HepG2 (cell line): ENCODE data around the gene LST1. TPM values are rescaled to one million over a fixed set of nuclear protein-coding genes. Genes with fewer than 3 reads are reported as not detected.
A peak's percentile ranks its signal among the peaks of the same experiment; 100 is the strongest.

ENCODE experiments used
- ARID2 ChIP-seq: sonication (generic); formaldehyde crosslinking; IDR thresholded peaks from 2 replicates; pipeline ENCODE4 v1.8.1; 2022; ENCODE audit warnings: mild to moderate bottlenecking, missing genetic modification reagents, borderline replicate concordance
- KDM3A ChIP-seq: IDR thresholded peaks from 2 replicates; pipeline ENCODE4 v1.6.1; 2018; ENCODE audit warnings: low read depth, missing compliant biosample characterization
- MIXL1 ChIP-seq: IDR thresholded peaks from 2 replicates; pipeline ENCODE4 v1.6.1; 2016
- MYNN ChIP-seq: sonication (generic); formaldehyde crosslinking; IDR thresholded peaks from 2 replicates; pipeline ENCODE4 v1.4.0; 2020; ENCODE audit warnings: mild to moderate bottlenecking, low read depth, missing genetic modification reagents
- RELA ChIP-seq: sonication (generic); formaldehyde crosslinking; IDR thresholded peaks from 2 replicates; pipeline ENCODE4 v1.4.0; 2020; ENCODE audit warnings: missing genetic modification reagents
- SOX6 ChIP-seq, 2 experiments: fragments of 450-650 bp in 1 of 2; sonication (generic) in 1 of 2; formaldehyde crosslinking in 1 of 2; IDR thresholded peaks; 2 replicates each; pipeline versions ENCODE4 v1.4.0 to v1.6.1; 2017 to 2020; ENCODE audit warnings: antibody characterized with exemption in 1 of 2, mild to moderate bottlenecking in 1 of 2, missing genetic modification reagents in 1 of 2
- SP1 ChIP-seq, 2 experiments: fragments of 450-650 bp in 1 of 2; sonication (generic) in 1 of 2; formaldehyde crosslinking in 1 of 2; IDR thresholded peaks; 2 replicates each; pipeline versions ENCODE4 v1.4.0 to v1.6.1; 2016 to 2020; ENCODE audit warnings: missing genetic modification reagents in 1 of 2
- TMF1 ChIP-seq: sonication (generic); formaldehyde crosslinking; IDR thresholded peaks from 2 replicates; pipeline ENCODE4 v1.8.1; 2022; ENCODE audit warnings: low read depth, missing genetic modification reagents
- ZMAT3 ChIP-seq: sonication (generic); formaldehyde crosslinking; conservative IDR thresholded peaks from 2 replicates; pipeline ENCODE4 v1.7.0; 2021; ENCODE audit warnings: missing genetic modification reagents
- ZNF264 ChIP-seq: sonication (generic); formaldehyde crosslinking; IDR thresholded peaks from 2 replicates; pipeline ENCODE4 v1.4.0; 2020; ENCODE audit warnings: missing genetic modification reagents
- ZNF326 ChIP-seq: sonication (generic); formaldehyde crosslinking; IDR thresholded peaks from 2 replicates; pipeline ENCODE4 v1.4.0; 2020; ENCODE audit warnings: missing genetic modification reagents, borderline replicate concordance
- ZNF33B ChIP-seq: sonication (generic); formaldehyde crosslinking; IDR thresholded peaks from 2 replicates; pipeline ENCODE4 v1.5.1; 2020; ENCODE audit warnings: mild to moderate bottlenecking, missing genetic modification reagents
- polyA plus RNA-seq, 8 experiments: library from polyadenylated mRNA; depleted of rRNA in 3 of 8; stranded (reverse) in 7 of 8; unstranded in 1 of 8; fragments of >200 nt; fragmentation: Illumina TruSeq in 4 of 8; extraction: Trizol in 4 of 8; gene quantifications; 2 replicates each; pipeline versions ENCODE4 v1.2.1 to v1.2.3, GENCODE V29; 2011 to 2016; ENCODE audit warnings: low read depth in 4 of 8, missing spikeins in 1 of 8, mixed read lengths in 1 of 8; ENCODE audit not compliant: insufficient read depth in 1 of 8
- total RNA-seq, 5 experiments: library from RNA; depleted of rRNA; stranded (reverse); fragments of >200 nt; fragmentation: Illumina TruSeq; extraction: Trizol; gene quantifications; 2 replicates each; pipeline ENCODE4 v1.2.3, GENCODE V29; 2016; ENCODE audit warnings: low read depth in 1 of 5
- TF ChIP-seq, protein P1 (sequence below): sonication (generic); formaldehyde crosslinking; IDR thresholded peaks from 2 replicates; pipeline ENCODE4 v1.8.0; 2022; ENCODE audit warnings: mild to moderate bottlenecking, missing genetic modification reagents, moderate library complexity
- TF ChIP-seq, protein P2 (sequence below): sonication (generic); formaldehyde crosslinking; IDR thresholded peaks from 2 replicates; pipeline ENCODE4 v1.5.0; 2020; ENCODE audit warnings: mild to moderate bottlenecking, missing genetic modification reagents
- TF ChIP-seq, protein P3 (sequence below): sonication (generic); formaldehyde crosslinking; IDR thresholded peaks from 2 replicates; pipeline ENCODE4 v1.5.1; 2020; ENCODE audit warnings: missing genetic modification reagents, mild to moderate bottlenecking, borderline replicate concordance
- TF ChIP-seq, protein P4 (sequence below): sonication (generic); formaldehyde crosslinking; IDR thresholded peaks from 2 replicates; pipeline ENCODE4 v1.5.0; 2020; ENCODE audit warnings: missing genetic modification reagents
- TF ChIP-seq, protein P5 (sequence below): sonication (generic); formaldehyde crosslinking; IDR thresholded peaks from 2 replicates; pipeline ENCODE4 v1.4.0; 2020; ENCODE audit warnings: missing genetic modification reagents

The LST1 gene
- total and polyA plus RNA-seq, 2 of the 13 experiments (the other 11 are each of a cell fraction or from before 2014, with no cell fraction given), result not detected

DNA sequence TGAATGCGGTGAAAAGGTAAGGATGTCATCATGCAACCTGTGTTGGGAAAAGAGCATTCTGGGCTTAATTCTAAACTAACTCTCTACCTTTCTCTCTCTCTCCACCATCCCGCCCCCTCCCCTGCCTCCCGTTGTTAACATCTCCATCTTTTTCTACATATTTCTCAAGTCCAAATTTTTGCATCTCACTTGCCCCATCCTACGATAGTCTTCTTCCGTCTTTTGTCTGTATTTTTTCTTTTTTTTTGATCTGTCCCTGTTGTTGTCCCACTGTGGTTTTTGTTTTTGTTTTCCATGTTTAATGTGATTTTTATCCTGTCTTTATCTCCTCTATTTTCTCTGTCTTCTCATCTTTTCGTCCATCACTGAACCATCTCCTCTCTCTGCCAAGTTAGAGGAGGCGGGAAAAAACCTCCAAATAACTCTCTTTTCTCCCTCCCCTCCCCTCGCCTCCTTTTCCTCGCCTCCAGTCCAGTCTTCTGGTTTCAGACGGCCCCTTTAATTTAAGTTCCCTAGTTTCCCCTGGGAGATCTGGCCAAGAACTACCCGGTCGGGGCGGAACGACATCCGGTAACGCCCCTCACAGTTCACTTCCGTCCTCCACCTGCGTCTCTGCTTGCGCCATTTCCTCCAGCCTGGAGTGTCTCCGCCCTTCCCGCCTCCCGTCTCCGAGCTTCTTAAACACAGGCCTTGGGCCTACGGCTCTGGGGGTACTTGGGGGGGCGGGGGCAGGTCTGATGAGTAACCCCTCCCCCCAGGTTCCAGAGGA, 38.9 kb upstream of the LST1 start, which contains the start of gene NFKBIL1 (continued):
- TF ChIP-seq, protein P1, sequence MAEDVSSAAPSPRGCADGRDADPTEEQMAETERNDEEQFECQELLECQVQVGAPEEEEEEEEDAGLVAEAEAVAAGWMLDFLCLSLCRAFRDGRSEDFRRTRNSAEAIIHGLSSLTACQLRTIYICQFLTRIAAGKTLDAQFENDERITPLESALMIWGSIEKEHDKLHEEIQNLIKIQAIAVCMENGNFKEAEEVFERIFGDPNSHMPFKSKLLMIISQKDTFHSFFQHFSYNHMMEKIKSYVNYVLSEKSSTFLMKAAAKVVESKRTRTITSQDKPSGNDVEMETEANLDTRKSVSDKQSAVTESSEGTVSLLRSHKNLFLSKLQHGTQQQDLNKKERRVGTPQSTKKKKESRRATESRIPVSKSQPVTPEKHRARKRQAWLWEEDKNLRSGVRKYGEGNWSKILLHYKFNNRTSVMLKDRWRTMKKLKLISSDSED (CRISPR knock-in tag), result no peak
- TF ChIP-seq, protein P2, sequence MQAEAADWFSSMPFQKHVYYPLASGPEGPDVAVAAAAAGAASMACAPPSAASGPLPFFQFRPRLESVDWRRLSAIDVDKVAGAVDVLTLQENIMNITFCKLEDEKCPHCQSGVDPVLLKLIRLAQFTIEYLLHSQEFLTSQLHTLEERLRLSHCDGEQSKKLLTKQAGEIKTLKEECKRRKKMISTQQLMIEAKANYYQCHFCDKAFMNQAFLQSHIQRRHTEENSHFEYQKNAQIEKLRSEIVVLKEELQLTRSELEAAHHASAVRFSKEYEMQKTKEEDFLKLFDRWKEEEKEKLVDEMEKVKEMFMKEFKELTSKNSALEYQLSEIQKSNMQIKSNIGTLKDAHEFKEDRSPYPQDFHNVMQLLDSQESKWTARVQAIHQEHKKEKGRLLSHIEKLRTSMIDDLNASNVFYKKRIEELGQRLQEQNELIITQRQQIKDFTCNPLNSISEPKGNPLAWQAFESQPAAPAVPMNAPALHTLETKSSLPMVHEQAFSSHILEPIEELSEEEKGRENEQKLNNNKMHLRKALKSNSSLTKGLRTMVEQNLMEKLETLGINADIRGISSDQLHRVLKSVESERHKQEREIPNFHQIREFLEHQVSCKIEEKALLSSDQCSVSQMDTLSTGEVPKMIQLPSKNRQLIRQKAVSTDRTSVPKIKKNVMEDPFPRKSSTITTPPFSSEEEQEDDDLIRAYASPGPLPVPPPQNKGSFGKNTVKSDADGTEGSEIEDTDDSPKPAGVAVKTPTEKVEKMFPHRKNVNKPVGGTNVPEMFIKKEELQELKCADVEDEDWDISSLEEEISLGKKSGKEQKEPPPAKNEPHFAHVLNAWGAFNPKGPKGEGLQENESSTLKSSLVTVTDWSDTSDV (CRISPR knock-in tag), result no peak
- TF ChIP-seq, protein P3, sequence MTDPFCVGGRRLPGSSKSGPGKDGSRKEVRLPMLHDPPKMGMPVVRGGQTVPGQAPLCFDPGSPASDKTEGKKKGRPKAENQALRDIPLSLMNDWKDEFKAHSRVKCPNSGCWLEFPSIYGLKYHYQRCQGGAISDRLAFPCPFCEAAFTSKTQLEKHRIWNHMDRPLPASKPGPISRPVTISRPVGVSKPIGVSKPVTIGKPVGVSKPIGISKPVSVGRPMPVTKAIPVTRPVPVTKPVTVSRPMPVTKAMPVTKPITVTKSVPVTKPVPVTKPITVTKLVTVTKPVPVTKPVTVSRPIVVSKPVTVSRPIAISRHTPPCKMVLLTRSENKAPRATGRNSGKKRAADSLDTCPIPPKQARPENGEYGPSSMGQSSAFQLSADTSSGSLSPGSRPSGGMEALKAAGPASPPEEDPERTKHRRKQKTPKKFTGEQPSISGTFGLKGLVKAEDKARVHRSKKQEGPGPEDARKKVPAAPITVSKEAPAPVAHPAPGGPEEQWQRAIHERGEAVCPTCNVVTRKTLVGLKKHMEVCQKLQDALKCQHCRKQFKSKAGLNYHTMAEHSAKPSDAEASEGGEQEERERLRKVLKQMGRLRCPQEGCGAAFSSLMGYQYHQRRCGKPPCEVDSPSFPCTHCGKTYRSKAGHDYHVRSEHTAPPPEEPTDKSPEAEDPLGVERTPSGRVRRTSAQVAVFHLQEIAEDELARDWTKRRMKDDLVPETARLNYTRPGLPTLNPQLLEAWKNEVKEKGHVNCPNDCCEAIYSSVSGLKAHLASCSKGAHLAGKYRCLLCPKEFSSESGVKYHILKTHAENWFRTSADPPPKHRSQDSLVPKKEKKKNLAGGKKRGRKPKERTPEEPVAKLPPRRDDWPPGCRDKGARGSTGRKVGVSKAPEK (CRISPR knock-in tag), result no peak
- TF ChIP-seq KDM3A (peak; percentile 72), MIXL1 (CRISPR knock-in tag) (peak; percentile 77), ZNF33B (no peak), ZMAT3 (CRISPR knock-in tag) (no peak; the same call in 1 of the 2 replicates), SP1 (IDR thresholded peaks at IDR 0.05) (no peak; the same call in 1 of the 2 replicates), SP1 (CRISPR knock-in tag; IDR thresholded peaks at IDR 0.05) (peak; percentile 99), SOX6 (IDR thresholded peaks at IDR 0.05) (no peak), SOX6 (CRISPR knock-in tag; IDR thresholded peaks at IDR 0.05) (peak; percentile 40), MYNN (CRISPR knock-in tag) (no peak), ZNF326 (CRISPR knock-in tag) (no peak), ZNF264 (CRISPR knock-in tag) (no peak), TMF1 (no peak), ARID2 (no peak), RELA (CRISPR knock-in tag) (no peak)
- TF ChIP-seq, protein P4, sequence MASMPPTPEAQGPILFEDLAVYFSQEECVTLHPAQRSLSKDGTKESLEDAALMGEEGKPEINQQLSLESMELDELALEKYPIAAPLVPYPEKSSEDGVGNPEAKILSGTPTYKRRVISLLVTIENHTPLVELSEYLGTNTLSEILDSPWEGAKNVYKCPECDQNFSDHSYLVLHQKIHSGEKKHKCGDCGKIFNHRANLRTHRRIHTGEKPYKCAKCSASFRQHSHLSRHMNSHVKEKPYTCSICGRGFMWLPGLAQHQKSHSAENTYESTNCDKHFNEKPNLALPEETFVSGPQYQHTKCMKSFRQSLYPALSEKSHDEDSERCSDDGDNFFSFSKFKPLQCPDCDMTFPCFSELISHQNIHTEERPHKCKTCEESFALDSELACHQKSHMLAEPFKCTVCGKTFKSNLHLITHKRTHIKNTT, result no peak
- TF ChIP-seq, protein P5, sequence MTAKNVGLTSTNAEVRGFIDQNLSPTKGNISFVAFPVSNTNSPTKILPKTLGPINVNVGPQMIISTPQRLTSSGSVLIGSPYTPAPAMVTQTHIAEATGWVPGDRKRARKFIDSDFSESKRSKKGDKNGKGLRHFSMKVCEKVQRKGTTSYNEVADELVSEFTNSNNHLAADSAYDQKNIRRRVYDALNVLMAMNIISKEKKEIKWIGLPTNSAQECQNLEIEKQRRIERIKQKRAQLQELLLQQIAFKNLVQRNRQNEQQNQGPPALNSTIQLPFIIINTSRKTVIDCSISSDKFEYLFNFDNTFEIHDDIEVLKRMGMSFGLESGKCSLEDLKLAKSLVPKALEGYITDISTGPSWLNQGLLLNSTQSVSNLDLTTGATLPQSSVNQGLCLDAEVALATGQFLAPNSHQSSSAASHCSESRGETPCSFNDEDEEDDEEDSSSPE (CRISPR knock-in tag), result peak; percentile 71
